ENCODE data around the gene DENND6A. TPM values are rescaled to one million over a fixed set of nuclear protein-coding genes. Genes with fewer than 3 reads are reported as not detected.

Gene DENND6A
- total and polyA plus RNA-seq, 4 donors: 8.2 to 53.8 (median 18.9) TPM

DNA sequence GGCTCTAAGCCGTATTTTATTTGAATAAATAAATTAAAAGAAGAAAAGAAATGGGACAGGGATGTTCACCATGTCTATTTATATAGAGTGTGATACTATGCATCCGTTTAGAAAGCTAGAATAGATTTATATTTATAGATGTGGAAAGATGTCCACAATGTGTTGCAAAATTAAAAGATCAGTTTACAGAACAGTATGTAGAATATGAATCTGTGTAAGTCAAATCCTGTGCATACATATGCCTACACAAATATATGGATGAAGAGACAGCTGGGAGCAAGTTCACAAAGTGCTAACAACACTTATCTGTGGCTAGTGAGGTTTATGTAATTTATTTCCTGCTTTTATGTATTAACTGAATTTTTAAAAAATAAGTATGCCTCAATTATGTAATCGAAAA, 37.8 kb upstream of the DENND6A start:
- no peak overlapping the region for H3K9ac ChIP-seq (ENCODE audit: insufficient read depth in 1 of 2, low read length in 2 of 2)
- H3K36me3 ChIP-seq (ENCODE audit: control insufficient read depth in 4 of 4, insufficient read depth in 4 of 4, low read length in 4 of 4): no peaks in the 10 kb centered on the region
- TF ChIP-seq CTCF (IDR thresholded peaks at IDR 0.05; ENCODE audit: control extremely low read depth, extremely low read depth): no peak
- ATAC-seq (ENCODE audit: insufficient read depth, low FRiP score): no peak
- DNase-seq: no peak
- no peaks in the 10 kb centered on the region for H3K9me3 ChIP-seq (ENCODE audit: control insufficient read depth in 4 of 4, insufficient read depth in 3 of 4, low read length in 3 of 4)
- H3K27ac ChIP-seq (ENCODE audit: low read depth in 1 of 2, low read length in 1 of 2): no peak overlapping the region
- WGBS, 2 donors: 50 to 70% methylated on average over 3 of the region's 3 CpGs
- H3K27me3 ChIP-seq (ENCODE audit: control insufficient read depth in 3 of 3, insufficient read depth in 3 of 3, low read length in 2 of 3): peaks cover 0 to 5% (median 0%) of the 10 kb centered on the region in 3 donors
- H3K4me3 ChIP-seq: no peak overlapping the region
- peaks cover 0 to 3% (median 0%) of the 10 kb centered on the region in 5 donors for H3K4me1 ChIP-seq (ENCODE audit: control insufficient read depth in 5 of 5, insufficient read depth in 5 of 5, low read length in 5 of 5)

DNA sequence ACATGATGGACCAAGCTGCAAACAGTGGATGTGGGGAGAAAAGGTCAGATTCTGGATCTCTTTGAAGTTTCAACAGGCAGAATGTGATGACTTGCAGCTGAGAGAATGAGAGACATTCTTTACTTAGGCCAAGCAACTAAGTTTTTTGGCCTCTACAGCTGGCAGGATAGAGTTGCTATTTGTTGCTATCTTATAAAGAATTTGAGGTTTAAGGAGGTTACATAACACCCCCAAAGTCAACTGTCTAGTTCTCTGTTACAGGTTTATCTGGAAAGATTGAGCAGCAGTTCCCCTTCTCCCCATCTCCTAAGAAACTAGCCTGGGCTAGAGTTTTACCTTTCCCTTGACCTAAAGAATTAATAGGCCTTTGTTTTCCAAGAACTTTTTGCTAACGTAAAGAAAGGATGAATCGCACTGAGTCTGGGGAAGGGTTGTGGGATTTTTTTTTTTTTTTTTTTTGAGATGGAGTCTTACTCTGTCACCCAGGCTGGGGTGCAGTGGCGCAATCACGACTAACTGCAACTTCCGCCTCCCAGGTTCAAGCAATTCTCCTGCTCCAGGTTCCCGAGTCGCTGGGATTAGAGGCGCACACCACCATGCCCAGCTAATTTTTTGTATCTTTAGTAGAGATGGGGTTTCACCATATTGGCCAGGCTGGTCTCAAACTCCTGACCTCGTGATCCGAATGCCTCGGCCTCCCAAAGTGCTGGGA, 36.6 kb upstream of the DENND6A start:
- peaks cover 0 to 3% (median 0%) of the 10 kb centered on the region in 5 donors for H3K4me1 ChIP-seq (ENCODE audit: control insufficient read depth in 5 of 5, insufficient read depth in 5 of 5, low read length in 5 of 5)
- WGBS, 2 donors: 46 to 76% methylated on average over 11 of the region's 11 CpGs
- no peak for TF ChIP-seq CTCF (IDR thresholded peaks at IDR 0.05; ENCODE audit: control extremely low read depth, extremely low read depth)
- no peak overlapping the region for H3K27ac ChIP-seq (ENCODE audit: low read depth in 1 of 2, low read length in 1 of 2)
- peak in 2 of 3 donors; percentile 30 to 33 for DNase-seq
- H3K9ac ChIP-seq (ENCODE audit: insufficient read depth in 1 of 2, low read length in 2 of 2): no peak overlapping the region
- peaks cover 0 to 12% (median 0%) of the 10 kb centered on the region in 3 donors for H3K27me3 ChIP-seq (ENCODE audit: control insufficient read depth in 3 of 3, insufficient read depth in 3 of 3, low read length in 2 of 3)
- no peaks in the 10 kb centered on the region for H3K36me3 ChIP-seq (ENCODE audit: control insufficient read depth in 4 of 4, insufficient read depth in 4 of 4, low read length in 4 of 4)
- no peak overlapping the region for H3K4me3 ChIP-seq
- no peaks in the 10 kb centered on the region for H3K9me3 ChIP-seq (ENCODE audit: control insufficient read depth in 4 of 4, insufficient read depth in 3 of 4, low read length in 3 of 4)
- no peak for ATAC-seq (ENCODE audit: insufficient read depth, low FRiP score)

- Histone ChIP-seq H3K4me3 (no peak overlapping the region), H3K27me3 (ENCODE audit: control insufficient read depth in 3 of 3, insufficient read depth in 3 of 3, low read length in 2 of 3) (peaks cover 0 to 25% (median 0%) of the 10 kb centered on the region in 3 donors), H3K9me3 (ENCODE audit: control insufficient read depth in 4 of 4, insufficient read depth in 3 of 4, low read length in 3 of 4) (no peaks in the 10 kb centered on the region), H3K9ac (ENCODE audit: insufficient read depth in 1 of 2, low read length in 2 of 2) (no peak overlapping the region), H3K4me1 (ENCODE audit: control insufficient read depth in 5 of 5, insufficient read depth in 5 of 5, low read length in 5 of 5) (peaks cover 0 to 3% (median 0%) of the 10 kb centered on the region in 5 donors), H3K36me3 (ENCODE audit: control insufficient read depth in 4 of 4, insufficient read depth in 4 of 4, low read length in 4 of 4) (no peaks in the 10 kb centered on the region), H3K27ac (ENCODE audit: low read depth in 1 of 2, low read length in 1 of 2) (no peak overlapping the region)
- no peak for DNase-seq
- ATAC-seq (ENCODE audit: insufficient read depth, low FRiP score): no peak
- 71 to 72% methylated on average over 5 of the region's 5 CpGs for WGBS, 2 donors
- TF ChIP-seq CTCF (IDR thresholded peaks at IDR 0.05; ENCODE audit: control extremely low read depth, extremely low read depth): no peak
These were observed 34.2 kb upstream of the DENND6A start for GRCh38 chr3:57727106-57727505.

All from lung (tissue), 12 donors.